ENCODE results near the gene MAN1C1. TPM values are rescaled to one million over a fixed set of nuclear protein-coding genes. Genes with fewer than 3 reads are reported as not detected.

MAN1C1 gene
- total and polyA plus RNA-seq, 9 of the 15 experiments (the other 6 are each of a cell fraction or from before 2014, with no cell fraction given), result 0.04 to 0.44 (median 0.10) TPM; not detected in 3

DNA sequence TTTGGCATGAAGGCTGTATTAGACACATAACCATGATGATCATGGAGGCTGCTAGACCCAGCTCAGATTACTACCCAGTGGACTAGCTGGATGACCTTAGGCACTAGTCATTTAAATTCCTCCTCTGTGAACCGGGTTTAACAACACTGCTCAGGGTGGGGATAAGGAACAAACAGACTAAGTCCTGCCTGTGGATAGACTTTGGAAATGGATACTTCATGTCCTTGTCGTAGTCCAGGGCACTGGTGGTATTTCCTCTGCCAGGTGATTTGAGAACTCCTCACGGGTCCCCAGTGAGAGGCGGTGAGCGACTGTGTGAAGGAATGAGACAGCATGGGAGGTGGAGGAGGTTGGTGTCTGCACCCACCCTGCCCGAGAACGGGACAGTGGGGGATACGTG lies 110.5 kb downstream of the MAN1C1 start:
- H3K27ac ChIP-seq (ENCODE audit: extremely low read depth, low read depth, low read length), result no peak overlapping the region
- TF ChIP-seq, protein P1, sequence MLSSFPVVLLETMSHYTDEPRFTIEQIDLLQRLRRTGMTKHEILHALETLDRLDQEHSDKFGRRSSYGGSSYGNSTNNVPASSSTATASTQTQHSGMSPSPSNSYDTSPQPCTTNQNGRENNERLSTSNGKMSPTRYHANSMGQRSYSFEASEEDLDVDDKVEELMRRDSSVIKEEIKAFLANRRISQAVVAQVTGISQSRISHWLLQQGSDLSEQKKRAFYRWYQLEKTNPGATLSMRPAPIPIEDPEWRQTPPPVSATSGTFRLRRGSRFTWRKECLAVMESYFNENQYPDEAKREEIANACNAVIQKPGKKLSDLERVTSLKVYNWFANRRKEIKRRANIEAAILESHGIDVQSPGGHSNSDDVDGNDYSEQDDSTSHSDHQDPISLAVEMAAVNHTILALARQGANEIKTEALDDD (IDR thresholded peaks at IDR 0.05), result 0 out of 2 replicates have a peak, but pooled peaks have one; percentile 26
- no peak for TF ChIP-seq MYC (IDR thresholded peaks at IDR 0.05; ENCODE audit: low read depth, low read length)
- TF ChIP-seq MYC (CRISPR knock-in tag; IDR thresholded peaks at IDR 0.05; ENCODE audit: borderline replicate concordance, low read depth), result no peak
- WGBS (ENCODE audit: insufficient coverage, low coverage, missing lambda C conversion rate), result 7% methylated on average over 8 of the region's 8 CpGs
- no TSS peak for BruUV-seq (replicated peaks)
- H3K9me3 ChIP-seq (replicated peaks; ENCODE audit: control insufficient read depth, insufficient read depth, low read depth, low read length), result no peaks in the 10 kb centered on the region
- H3K4me3 ChIP-seq, result no peak overlapping the region
- no peak overlapping the region; a peak in 1 of 4 replicates for H3K9ac ChIP-seq (ENCODE audit: insufficient read depth in 1 of 2, low read depth in 2 of 2, low read length in 2 of 2)
- peaks cover 45 to 79% of the 10 kb centered on the region in 2 experiments for H3K27me3 ChIP-seq (ENCODE audit: control insufficient read depth in 2 of 2, insufficient read depth in 2 of 2, low read length in 2 of 2)
- H3K4me2 ChIP-seq (ENCODE audit: insufficient read depth, low read length), result no peak overlapping the region
- H4K20me1 ChIP-seq (replicated peaks; ENCODE audit: control insufficient read depth, insufficient read depth, low read length), result 0 out of 2 replicates have a peak, but pooled peaks cover 8% of the 10 kb centered on the region
- CTCF ChIA-PET (ENCODE audit: low intra/inter-chr PET ratio), result no interaction called here
- POLR2A ChIA-PET, result interaction anchor here (0.6 to 2.4 kb wide), 5 partner anchors 10 to 716 kb away, joined by 3 to 6 read pairs (median 4); no protein-coding TSS in a partner anchor
- H3K79me2 ChIP-seq (ENCODE audit: control insufficient read depth, insufficient read depth, low read length), result no peaks in the 10 kb centered on the region
- no peak overlapping the region for H2AFZ ChIP-seq (ENCODE audit: low read depth, low read length)
- H3K36me3 ChIP-seq (ENCODE audit: control insufficient read depth, insufficient read depth, low read length), result no peaks in the 10 kb centered on the region
- no peaks in the 10 kb centered on the region for H3K9me1 ChIP-seq (ENCODE audit: control insufficient read depth, insufficient read depth, low read length)
- no peak for ATAC-seq
- FAIRE-seq, result no peak
- intact Hi-C loops (cut with micrococcal nuclease) (no loop called here), in situ Hi-C loops (cut with MboI) (no loop called here)
- peaks cover 0 to 9% of the 10 kb centered on the region in 2 experiments; a peak in 4 of 5 replicates for H3K4me1 ChIP-seq (replicated peaks in 1 of 2; ENCODE audit: control insufficient read depth in 2 of 2, insufficient read depth in 2 of 2, low read length in 2 of 2)
- DNase-seq (ENCODE audit: extremely low read depth in 1 of 4, low spot score in 3 of 4), result no peak
